Spinal cord (tissue), 10 donors: Measurements from ENCODE around the gene CDC27. TPM values are rescaled to one million over a fixed set of nuclear protein-coding genes. Genes with fewer than 3 reads are reported as not detected.

Experiments
- DNase-seq, 6 donors: peaks; one replicate each; pipeline versions ENCODE4 v3.0.0 to v3.0.0-alpha.2; 2013 to 2015; ENCODE audit warnings: low spot score in 6 of 6, low read depth in 4 of 6
- H3K27ac ChIP-seq: one replicate; pipeline ENCODE4 v1.5.1; 2013; ENCODE audit warnings: low read depth, low read length, control low read depth
- H3K27me3 ChIP-seq: one replicate; pipeline ENCODE4 v1.6.1; 2013; ENCODE audit warnings: low read length; ENCODE audit not compliant: control insufficient read depth, insufficient read depth
- H3K36me3 ChIP-seq: one replicate; pipeline ENCODE4 v1.6.1; 2013; ENCODE audit warnings: low read length; ENCODE audit not compliant: control insufficient read depth, insufficient read depth
- H3K4me1 ChIP-seq: one replicate; pipeline ENCODE4 v1.6.1; 2013; ENCODE audit warnings: low read length; ENCODE audit not compliant: control insufficient read depth, insufficient read depth
- H3K4me3 ChIP-seq: one replicate; pipeline ENCODE4 v1.5.1; 2013; ENCODE audit warnings: low read depth, low read length, control low read depth
- H3K9me3 ChIP-seq: one replicate; pipeline ENCODE4 v1.6.1; 2013; ENCODE audit warnings: low read length; ENCODE audit not compliant: control insufficient read depth, insufficient read depth
- WGBS: methylation state at CpG from one replicate; pipeline ENCODE4 v1.1.5; 2013; ENCODE audit warnings: missing lambda C conversion rate; ENCODE audit not compliant: insufficient coverage; 5-methylcytosine and 5-hydroxymethylcytosine counted together
- polyA plus RNA-seq, 2 donors: library from polyadenylated mRNA; unstranded; fragments of 120-200 nt; gene quantifications; one replicate each; pipeline ENCODE4 v1.2.1, GENCODE V29; 2013; ENCODE audit not compliant: insufficient read length in 2 of 2
- total RNA-seq, 2 donors: library from RNA; depleted of rRNA in 1 of 2; stranded (reverse); fragments of 120-200 nt in 1 of 2; fragments of >200 nt in 1 of 2; gene quantifications; one replicate each; pipeline versions ENCODE4 v1.2.3 to v1.2.4, GENCODE V29; 2013 to 2014
- donor health status: healthy.

Gene CDC27
- total and polyA plus RNA-seq, 4 donors: 38.2 to 121 (median 66.3) TPM

DNA sequence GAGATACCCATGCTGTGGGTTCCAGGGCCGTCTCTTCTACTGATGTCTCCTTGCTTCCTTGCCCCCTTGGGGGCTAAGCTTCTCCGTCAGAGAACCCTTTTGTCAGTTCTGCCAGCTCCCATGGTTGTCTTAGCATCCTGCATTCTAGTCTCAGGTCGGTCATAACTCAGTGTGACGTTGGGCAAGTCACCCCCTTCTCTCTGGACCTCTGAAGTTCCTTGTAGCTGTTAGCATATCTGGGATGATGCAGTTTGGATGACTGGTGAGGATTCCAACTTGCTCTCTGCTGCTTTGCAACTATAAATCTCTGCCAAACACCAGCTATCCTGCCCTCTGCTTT is 11.2 kb upstream of the CDC27 start:
- no peaks in the 10 kb centered on the region for H3K4me1 ChIP-seq
- no peaks in the 10 kb centered on the region for H3K9me3 ChIP-seq
- H3K27ac ChIP-seq: no peak overlapping the region
- H3K36me3 ChIP-seq: no peaks in the 10 kb centered on the region
- H3K4me3 ChIP-seq: no peak overlapping the region
- 60% methylated on average over 3 of the region's 4 CpGs for WGBS
- no peaks in the 10 kb centered on the region for H3K27me3 ChIP-seq
- no peak for DNase-seq

- H3K27me3 ChIP-seq: no peaks in the 10 kb centered on the region
- H3K9me3 ChIP-seq: no peaks in the 10 kb centered on the region
- H3K36me3 ChIP-seq: no peaks in the 10 kb centered on the region
- no peaks in the 10 kb centered on the region for H3K4me1 ChIP-seq
- no peak for DNase-seq
- H3K27ac ChIP-seq: no peak overlapping the region
- 93% methylated on average over 5 of the region's 8 CpGs for WGBS
- H3K4me3 ChIP-seq: no peak overlapping the region
Measured at GRCh38 chr17:47199627-47200324, 10.7 kb upstream of the CDC27 start.

GRCh38 chr17:47197821-47198220 is 8.7 kb upstream of the CDC27 start:
- no peak for DNase-seq
- H3K27ac ChIP-seq: no peak overlapping the region

DNA sequence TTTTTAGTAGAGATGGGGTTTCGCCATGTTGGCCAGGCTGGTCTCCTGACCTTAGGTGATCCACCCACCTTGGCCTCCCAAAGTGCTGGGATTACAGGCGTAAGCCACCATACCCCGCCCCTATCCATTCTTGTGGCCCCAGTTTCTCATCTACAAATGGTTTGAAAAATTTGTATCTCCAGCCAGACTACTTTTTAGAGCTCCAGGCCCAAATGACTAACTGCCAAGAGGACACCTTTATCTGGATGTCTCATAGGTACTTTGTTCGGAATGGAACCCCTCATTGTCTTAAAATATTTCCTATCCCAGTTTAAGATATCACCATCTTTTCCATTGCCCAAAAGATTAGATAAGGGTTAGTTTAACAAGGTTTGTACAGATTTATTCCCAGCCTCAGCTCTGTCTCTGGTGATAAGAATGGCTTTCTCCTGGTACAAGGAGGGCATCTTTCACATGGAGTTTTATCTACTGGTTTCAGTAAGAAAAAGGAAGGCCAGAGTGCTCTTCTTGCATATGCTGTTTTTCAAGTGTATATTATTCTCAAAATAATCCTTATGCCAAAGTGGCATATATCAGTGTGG is 4.9 kb upstream of the CDC27 start:
- no peak for DNase-seq
- no peaks in the 10 kb centered on the region for H3K9me3 ChIP-seq
- H3K4me1 ChIP-seq: peaks cover 3% of the 10 kb centered on the region
- WGBS: 100% methylated on average over 3 of the region's 4 CpGs
- H3K4me3 ChIP-seq: no peak overlapping the region
- H3K27me3 ChIP-seq: no peaks in the 10 kb centered on the region
- H3K36me3 ChIP-seq: no peaks in the 10 kb centered on the region
- H3K27ac ChIP-seq: no peak overlapping the region

More at GRCh38 chr17:47197821-47198220, 8.7 kb upstream of the CDC27 start:
- Histone ChIP-seq H3K9me3 (no peaks in the 10 kb centered on the region), H3K4me1 (no peaks in the 10 kb centered on the region), H3K27me3 (no peaks in the 10 kb centered on the region), H3K4me3 (no peak overlapping the region), H3K36me3 (no peaks in the 10 kb centered on the region)

DNA sequence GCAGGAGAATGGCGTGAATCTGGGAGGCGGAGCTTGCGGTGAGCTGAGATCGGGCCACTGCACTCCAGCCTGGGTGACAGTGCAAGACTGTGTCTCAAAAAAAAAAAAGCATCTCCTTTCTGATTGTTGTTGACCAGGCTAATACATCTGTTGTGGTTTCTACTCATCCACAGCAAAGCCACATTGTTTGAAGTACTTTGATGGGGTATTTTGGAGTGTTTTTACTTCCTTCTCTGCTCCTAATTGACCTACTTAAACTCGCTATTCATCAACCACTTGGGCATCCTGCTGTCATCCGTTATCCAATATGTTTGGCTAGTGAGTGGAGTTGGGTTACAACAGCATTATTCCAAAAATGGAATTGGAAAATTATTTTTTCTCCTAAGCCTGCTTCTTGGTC is 3.5 kb upstream of the CDC27 start:
- 94% methylated on average over 4 of the region's 6 CpGs for WGBS
- H3K36me3 ChIP-seq: no peaks in the 10 kb centered on the region
- H3K4me3 ChIP-seq: no peak overlapping the region
- H3K27ac ChIP-seq: no peak overlapping the region
- no peaks in the 10 kb centered on the region for H3K9me3 ChIP-seq
- DNase-seq: no peak
- peaks cover 3% of the 10 kb centered on the region for H3K4me1 ChIP-seq
- H3K27me3 ChIP-seq: no peaks in the 10 kb centered on the region

GRCh38 chr17:47190770-47191169 is 1.7 kb upstream of the CDC27 start:
- Histone ChIP-seq H3K36me3 (no peaks in the 10 kb centered on the region), H3K4me3 (no peak overlapping the region), H3K9me3 (no peaks in the 10 kb centered on the region), H3K4me1 (peaks cover 8% of the 10 kb centered on the region), H3K27ac (no peak overlapping the region), H3K27me3 (no peaks in the 10 kb centered on the region)
- 100% methylated on average over 1 of the region's 1 CpG for WGBS
- DNase-seq: no peak

DNA sequence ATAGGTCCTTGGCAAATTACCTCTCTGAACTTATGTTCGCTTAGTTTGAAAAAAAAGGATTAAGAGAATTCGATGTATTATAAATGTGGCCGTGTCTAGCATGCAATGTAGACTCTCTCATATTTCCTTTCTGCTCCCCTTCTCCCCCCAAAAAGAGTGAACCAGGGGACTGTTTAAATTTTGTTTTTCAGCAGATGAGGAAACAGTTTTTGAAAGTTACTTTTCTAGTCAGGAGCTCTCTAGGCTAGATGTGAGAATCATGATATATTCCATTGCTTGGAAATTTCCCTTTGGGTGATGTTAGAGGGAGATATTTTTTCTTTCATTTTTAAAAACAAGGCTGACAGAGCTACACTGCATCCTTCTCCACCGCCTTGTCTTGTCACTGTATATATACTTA is 1.1 kb upstream of the CDC27 start:
- H3K36me3 ChIP-seq: no peaks in the 10 kb centered on the region
- no peak overlapping the region for H3K4me3 ChIP-seq
- no CpG with 5 or more reads among the region's 4 CpGs for WGBS
- no peak for DNase-seq
- H3K9me3 ChIP-seq: no peaks in the 10 kb centered on the region
- H3K27ac ChIP-seq: no peak overlapping the region
- H3K4me1 ChIP-seq: peaks cover 8% of the 10 kb centered on the region
- no peaks in the 10 kb centered on the region for H3K27me3 ChIP-seq

- H3K27me3 ChIP-seq: no peaks in the 10 kb centered on the region
- no peaks in the 10 kb centered on the region for H3K9me3 ChIP-seq
- H3K36me3 ChIP-seq: no peaks in the 10 kb centered on the region
- 60% methylated on average over 1 of the region's 5 CpGs for WGBS
- peak overlapping the region; percentile 75 for H3K27ac ChIP-seq
- peak overlapping the region; percentile 78 for H3K4me3 ChIP-seq
- no peak for DNase-seq
- H3K4me1 ChIP-seq: peaks cover 8% of the 10 kb centered on the region
Measured at GRCh38 chr17:47189732-47190237, 690 bp upstream of the CDC27 start.

DNA sequence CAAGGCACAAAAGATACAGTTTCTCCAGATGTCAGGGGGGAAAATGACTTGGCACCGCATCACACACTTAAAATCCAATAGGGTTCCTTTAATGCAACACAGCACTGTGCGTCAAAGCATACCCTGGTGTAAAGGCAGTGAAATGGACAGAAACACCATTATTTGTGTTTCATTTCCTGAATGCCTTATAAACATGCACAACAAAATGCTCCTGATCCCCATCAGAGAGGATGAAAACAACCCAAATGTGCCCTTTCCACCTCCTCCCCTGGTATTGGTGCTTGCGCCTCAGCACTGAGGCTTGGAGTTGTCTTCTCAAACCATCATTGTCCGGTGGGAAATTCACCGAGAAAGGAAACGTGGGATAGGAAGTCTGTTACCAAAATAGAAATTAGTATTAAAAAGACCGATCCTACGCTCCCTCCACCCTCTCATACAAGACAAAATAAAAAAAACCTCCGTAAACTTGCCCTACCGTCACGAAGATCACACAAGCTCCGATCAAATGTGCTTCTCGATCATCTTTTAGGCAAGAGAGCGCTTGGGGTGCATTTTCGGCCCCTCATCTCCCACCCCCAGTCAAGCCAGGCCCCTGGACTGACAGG is 722 bp downstream of the CDC27 start:
- H3K27ac ChIP-seq: peak overlapping the region; percentile 99
- 2% methylated on average over 9 of the region's 15 CpGs for WGBS
- H3K4me3 ChIP-seq: peak overlapping the region; percentile 78
- peak in 3 of 6 donors; percentile 11 to 50 (median 45) for DNase-seq
- H3K9me3 ChIP-seq: no peaks in the 10 kb centered on the region
- peaks cover 8% of the 10 kb centered on the region for H3K4me1 ChIP-seq
- H3K36me3 ChIP-seq: no peaks in the 10 kb centered on the region
- H3K27me3 ChIP-seq: no peaks in the 10 kb centered on the region

DNA sequence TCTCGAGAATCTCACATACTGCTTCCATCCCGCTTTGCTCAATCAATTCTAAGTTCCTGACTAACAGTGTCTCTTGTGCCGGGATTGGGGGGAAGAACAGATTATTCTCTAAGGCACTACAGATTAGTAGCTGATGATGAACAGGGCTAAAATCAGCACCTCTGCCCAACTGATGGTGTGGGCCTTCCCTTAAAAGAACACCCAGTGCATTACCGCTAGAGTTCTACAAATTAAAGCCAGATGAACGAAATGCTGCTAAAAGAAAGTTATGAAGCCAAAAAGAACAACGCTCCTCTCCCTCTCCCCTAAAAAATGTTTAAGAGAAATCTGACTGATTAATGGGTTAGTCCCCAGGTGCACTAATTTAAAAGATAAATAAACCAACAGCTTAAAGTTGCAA is 4.4 kb downstream of the CDC27 start:
- peaks cover 8% of the 10 kb centered on the region for H3K4me1 ChIP-seq
- H3K27ac ChIP-seq: peak overlapping the region; percentile 25
- H3K36me3 ChIP-seq: peaks cover 4% of the 10 kb centered on the region
- peak in 1 of 6 donors; percentile 14 for DNase-seq
- H3K4me3 ChIP-seq: no peak overlapping the region
- 38% methylated on average over 1 of the region's 6 CpGs for WGBS
- H3K27me3 ChIP-seq: no peaks in the 10 kb centered on the region
- no peaks in the 10 kb centered on the region for H3K9me3 ChIP-seq
